Measurements from ENCODE around the gene CC2D2B. TPM values are rescaled to one million over a fixed set of nuclear protein-coding genes. Genes with fewer than 3 reads are reported as not detected.

CC2D2B gene
- total and polyA plus RNA-seq, 4 donors, result 0.05 to 0.59 (median 0.08) TPM

GRCh38 chr10:95941115-95941514 is 33.3 kb downstream of the CC2D2B start:
- Histone ChIP-seq H3K4me3 (ENCODE audit: low read depth in 1 of 3, low read length in 3 of 3) (no peak overlapping the region), H3K9ac (ENCODE audit: low read depth in 1 of 2, low read length in 2 of 2) (no peak overlapping the region), H3K36me3 (ENCODE audit: control insufficient read depth in 4 of 4, insufficient read depth in 3 of 4, low read depth in 1 of 4, low read length in 3 of 4) (no peaks in the 10 kb centered on the region), H3K27me3 (ENCODE audit: control insufficient read depth in 4 of 4, insufficient read depth in 4 of 4, low read length in 3 of 4) (no peaks in the 10 kb centered on the region), H3K4me1 (ENCODE audit: control insufficient read depth in 4 of 4, insufficient read depth in 4 of 4, low read length in 3 of 4) (no peaks in the 10 kb centered on the region), H3K9me3 (ENCODE audit: control insufficient read depth in 4 of 4, low read length in 3 of 4) (peaks cover 0 to 6% (median under 1%) of the 10 kb centered on the region in 4 donors), H3K27ac (ENCODE audit: low read depth in 1 of 2, low read length in 2 of 2) (no peak overlapping the region)
- no peak for TF ChIP-seq HNF4G (IDR thresholded peaks at IDR 0.05)
- TF ChIP-seq RXRA (IDR thresholded peaks at IDR 0.05), result no peak
- DNase-seq (ENCODE audit: low spot score), result no peak
- WGBS, result 75% methylated on average over 4 of the region's 4 CpGs

- H3K27ac ChIP-seq (ENCODE audit: low read depth in 1 of 2, low read length in 2 of 2), result no peak overlapping the region
- H3K27me3 ChIP-seq (ENCODE audit: control insufficient read depth in 4 of 4, insufficient read depth in 4 of 4, low read length in 3 of 4), result no peaks in the 10 kb centered on the region
- TF ChIP-seq MAX (IDR thresholded peaks at IDR 0.05), result no peak
- no peak for TF ChIP-seq GABPA (IDR thresholded peaks at IDR 0.05 in 1 of 2, conservative IDR thresholded peaks at IDR 0.05 in 1 of 2)
- TF ChIP-seq ZBTB33 (IDR thresholded peaks at IDR 0.05), result no peak
- no peak for TF ChIP-seq HNF4A (conservative IDR thresholded peaks at IDR 0.05)
- no peak for TF ChIP-seq REST (IDR thresholded peaks at IDR 0.05)
- TF ChIP-seq EGR1 (IDR thresholded peaks at IDR 0.05; ENCODE audit: low read depth in 2 of 2), result no peak
- no peak for TF ChIP-seq FOXA2 (IDR thresholded peaks at IDR 0.05)
- TF ChIP-seq ATF3 (IDR thresholded peaks at IDR 0.05), result no peak
- TF ChIP-seq YY1 (IDR thresholded peaks at IDR 0.05), result no peak
- TF ChIP-seq CTCF (IDR thresholded peaks at IDR 0.05; ENCODE audit: low read depth, low read length, missing input control), result no peak
- TF ChIP-seq JUND (IDR thresholded peaks at IDR 0.05), result no peak
- no peak for TF ChIP-seq RAD21 (IDR thresholded peaks at IDR 0.05)
- no peak for TF ChIP-seq SP1 (IDR thresholded peaks at IDR 0.05)
- no peak for TF ChIP-seq FOXA1 (IDR thresholded peaks at IDR 0.05)
- TF ChIP-seq HNF4G (IDR thresholded peaks at IDR 0.05), result no peak
- H3K36me3 ChIP-seq (ENCODE audit: control insufficient read depth in 4 of 4, insufficient read depth in 3 of 4, low read depth in 1 of 4, low read length in 3 of 4), result no peaks in the 10 kb centered on the region
- H3K9ac ChIP-seq (ENCODE audit: low read depth in 1 of 2, low read length in 2 of 2), result no peak overlapping the region
- peaks cover 0 to 2% (median 0%) of the 10 kb centered on the region in 4 donors for H3K4me1 ChIP-seq (ENCODE audit: control insufficient read depth in 4 of 4, insufficient read depth in 4 of 4, low read length in 3 of 4)
- peaks cover 0 to 7% (median 3%) of the 10 kb centered on the region in 4 donors for H3K9me3 ChIP-seq (ENCODE audit: control insufficient read depth in 4 of 4, low read length in 3 of 4)
- no peak overlapping the region for H3K4me3 ChIP-seq (ENCODE audit: low read depth in 1 of 3, low read length in 3 of 3)
- DNase-seq (ENCODE audit: low spot score), result no peak
- 68% methylated on average over 7 of the region's 7 CpGs for WGBS
These were observed 55.6 kb downstream of the CC2D2B start for GRCh38 chr10:95963202-95963990.
